NCI-H1417 (cell line): ENCODE results near the gene TTLL6.

Experiments
- DNase-seq, 3 experiments: peaks; one replicate each; lab custom pipeline; 2025; lab: John Stamatoyannopoulos, UW

Gene TTLL6

GRCh38 chr17:48737330-48738043 is 79.5 kb downstream of the TTLL6 start:
- no peak for DNase-seq

GRCh38 chr17:48735062-48735351 is 82.0 kb downstream of the TTLL6 start:
- no peak for DNase-seq

- DNase-seq: no peak
These were observed 82.5 kb downstream of the TTLL6 start for GRCh38 chr17:48734333-48735061.

GRCh38 chr17:48733632-48734328 is 83.2 kb downstream of the TTLL6 start:
- DNase-seq: no peak

- DNase-seq: peak in 1 of 3 experiments; percentile 23
These were observed 84.1 kb downstream of the TTLL6 start for GRCh38 chr17:48732688-48733629.

GRCh38 chr17:48731355-48731754 is 85.7 kb downstream of the TTLL6 start:
- no peak for DNase-seq

GRCh38 chr17:48730240-48730550 is 86.8 kb downstream of the TTLL6 start:
- DNase-seq: no peak

GRCh38 chr17:48729335-48730239 is 87.4 kb downstream of the TTLL6 start:
- DNase-seq: peak in 2 of 3 experiments; percentile 57 to 63

GRCh38 chr17:48728232-48729231 is 88.5 kb downstream of the TTLL6 start, which contains the start of gene HOXB13:
HOXB13 (minus strand) TSS chr17:48728750; CDS start chr17:48728593, 157 bp downstream.
- peak; percentile 72 to 86 (median 76) for DNase-seq

GRCh38 chr17:48727415-48728175 is 89.4 kb downstream of the TTLL6 start:
- peak in 1 of 3 experiments; percentile 33 for DNase-seq

GRCh38 chr17:48726916-48727286 is 90.1 kb downstream of the TTLL6 start:
- DNase-seq: no peak

GRCh38 chr17:48726114-48726915 is 90.7 kb downstream of the TTLL6 start:
- no peak for DNase-seq

GRCh38 chr17:48725288-48726064 is 91.6 kb downstream of the TTLL6 start:
- DNase-seq: no peak

- DNase-seq: no peak
These were observed 92.1 kb downstream of the TTLL6 start for GRCh38 chr17:48725004-48725287.

- DNase-seq: peak; percentile 4 to 61 (median 13)
These were observed 92.6 kb downstream of the TTLL6 start for GRCh38 chr17:48724251-48725003.

- DNase-seq: no peak
These were observed 93.4 kb downstream of the TTLL6 start for GRCh38 chr17:48723423-48724250.
